Chondrocyte (in vitro differentiated cells): ENCODE results near the gene OGFOD1. TPM values are rescaled to one million over a fixed set of nuclear protein-coding genes. Genes with fewer than 3 reads are reported as not detected.

ENCODE experiments used
- DNase-seq: peaks from one replicate; pipeline ENCODE4 v3.0.0; 2021; ENCODE audit warnings: mixed read lengths, low spot score
- H3K27ac Mint-ChIP-seq: one replicate; pipeline ENCODE4 v1.8.0; 2021; ENCODE audit warnings: mild to moderate bottlenecking, moderate library complexity, mixed read lengths; ENCODE audit not compliant: unreplicated experiment
- H3K27me3 Mint-ChIP-seq: 2 replicates; pipeline ENCODE4 v1.8.0; 2021; ENCODE audit warnings: low read depth, mixed read lengths
- H3K36me3 Mint-ChIP-seq: 2 replicates; pipeline ENCODE4 v1.8.0; 2021; ENCODE audit warnings: low read depth, mixed read lengths
- H3K4me1 Mint-ChIP-seq: 2 replicates; pipeline ENCODE4 v1.8.0; 2021; ENCODE audit warnings: low read depth, mild to moderate bottlenecking, mixed read lengths
- H3K4me3 Mint-ChIP-seq: one replicate; pipeline ENCODE4 v1.8.0; 2021; ENCODE audit warnings: mild to moderate bottlenecking, moderate library complexity, mixed read lengths; ENCODE audit not compliant: unreplicated experiment
- H3K9me3 Mint-ChIP-seq: 2 replicates; pipeline ENCODE4 v1.8.0; 2021; ENCODE audit warnings: low read depth, mixed read lengths
- total RNA-seq: library from RNA; stranded (reverse); gene quantifications from 3 replicates; pipeline ENCODE4 v1.2.1, GENCODE V29; 2021
- TF ChIP-seq, protein P1 (sequence below): fragments of 200-600 bp; sonication (generic); IDR thresholded peaks from 2 replicates; pipeline ENCODE4 v1.5.0; 2021; ENCODE audit warnings: antibody characterized with exemption, mild to moderate bottlenecking, moderate library complexity

Gene OGFOD1
- total RNA-seq, 1 donor from 2014 or later: 62.6 TPM

DNA sequence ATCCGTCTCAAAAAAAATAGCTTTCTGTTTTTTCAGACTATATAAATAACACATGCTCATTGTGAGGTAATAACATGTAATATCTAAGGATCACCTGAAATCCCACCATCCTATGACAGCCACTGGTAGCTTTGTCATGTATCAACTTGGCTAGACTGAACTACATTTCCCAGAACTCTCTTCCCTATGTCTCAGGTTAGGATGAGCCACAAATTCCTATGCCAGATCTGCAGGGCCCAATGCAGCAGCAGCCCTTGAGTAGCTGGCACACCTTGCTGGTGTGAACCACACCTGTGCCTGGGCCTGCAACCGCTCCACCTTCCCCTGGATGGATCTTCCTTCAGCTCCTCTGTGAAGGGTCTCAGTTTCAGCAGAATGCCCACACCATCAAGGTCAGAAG, 28.1 kb downstream of the OGFOD1 start:
- Mint-ChIP-seq H3K36me3 (peaks cover 28% of the 10 kb centered on the region), H3K27me3 (no peaks in the 10 kb centered on the region), H3K4me3 (no peak overlapping the region), H3K9me3 (no peaks in the 10 kb centered on the region), H3K4me1 (peaks cover 50% of the 10 kb centered on the region), H3K27ac (peak overlapping the region; percentile 64)
- DNase-seq: no peak
- TF ChIP-seq, protein P1, sequence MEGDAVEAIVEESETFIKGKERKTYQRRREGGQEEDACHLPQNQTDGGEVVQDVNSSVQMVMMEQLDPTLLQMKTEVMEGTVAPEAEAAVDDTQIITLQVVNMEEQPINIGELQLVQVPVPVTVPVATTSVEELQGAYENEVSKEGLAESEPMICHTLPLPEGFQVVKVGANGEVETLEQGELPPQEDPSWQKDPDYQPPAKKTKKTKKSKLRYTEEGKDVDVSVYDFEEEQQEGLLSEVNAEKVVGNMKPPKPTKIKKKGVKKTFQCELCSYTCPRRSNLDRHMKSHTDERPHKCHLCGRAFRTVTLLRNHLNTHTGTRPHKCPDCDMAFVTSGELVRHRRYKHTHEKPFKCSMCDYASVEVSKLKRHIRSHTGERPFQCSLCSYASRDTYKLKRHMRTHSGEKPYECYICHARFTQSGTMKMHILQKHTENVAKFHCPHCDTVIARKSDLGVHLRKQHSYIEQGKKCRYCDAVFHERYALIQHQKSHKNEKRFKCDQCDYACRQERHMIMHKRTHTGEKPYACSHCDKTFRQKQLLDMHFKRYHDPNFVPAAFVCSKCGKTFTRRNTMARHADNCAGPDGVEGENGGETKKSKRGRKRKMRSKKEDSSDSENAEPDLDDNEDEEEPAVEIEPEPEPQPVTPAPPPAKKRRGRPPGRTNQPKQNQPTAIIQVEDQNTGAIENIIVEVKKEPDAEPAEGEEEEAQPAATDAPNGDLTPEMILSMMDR: no peak

DNA sequence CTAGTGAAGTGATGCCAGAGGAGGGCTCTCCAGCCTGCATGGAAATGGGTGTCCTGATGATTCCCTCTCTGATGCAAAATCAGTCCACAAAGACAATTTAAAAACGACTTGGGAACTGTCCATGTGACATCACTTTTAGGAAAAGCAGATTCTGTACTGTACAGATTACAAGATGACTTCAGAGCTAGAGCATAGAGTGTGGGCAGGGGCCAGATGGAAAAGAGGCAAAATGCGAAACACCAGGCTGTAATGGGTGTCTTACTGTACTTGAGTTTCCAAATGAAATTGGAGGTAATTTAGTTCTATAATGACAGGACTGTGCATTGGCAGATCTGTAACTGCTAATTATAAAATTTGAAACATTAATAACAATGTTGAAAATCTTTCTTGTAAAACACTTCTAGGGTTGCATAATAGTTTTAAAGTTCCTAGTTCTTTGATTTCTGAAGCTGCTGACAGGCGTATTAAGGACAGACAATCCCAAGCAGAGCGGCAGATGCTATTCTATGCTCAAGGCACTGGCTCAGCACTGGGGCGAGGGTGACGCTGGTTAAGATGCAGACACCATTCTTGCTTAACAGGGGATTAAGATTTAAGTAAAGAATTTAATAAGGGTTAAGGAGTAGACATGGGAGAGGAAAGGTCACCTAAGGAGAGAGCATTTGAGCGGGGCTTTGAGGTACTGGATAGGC, 29.6 kb downstream of the OGFOD1 start:
- H3K36me3 Mint-ChIP-seq: peaks cover 25% of the 10 kb centered on the region
- DNase-seq: no peak
- H3K9me3 Mint-ChIP-seq: no peaks in the 10 kb centered on the region
- TF ChIP-seq, protein P1: no peak
- H3K27me3 Mint-ChIP-seq: no peaks in the 10 kb centered on the region
- H3K4me3 Mint-ChIP-seq: no peak overlapping the region
- H3K27ac Mint-ChIP-seq: no peak overlapping the region
- peaks cover 50% of the 10 kb centered on the region for H3K4me1 Mint-ChIP-seq

DNA sequence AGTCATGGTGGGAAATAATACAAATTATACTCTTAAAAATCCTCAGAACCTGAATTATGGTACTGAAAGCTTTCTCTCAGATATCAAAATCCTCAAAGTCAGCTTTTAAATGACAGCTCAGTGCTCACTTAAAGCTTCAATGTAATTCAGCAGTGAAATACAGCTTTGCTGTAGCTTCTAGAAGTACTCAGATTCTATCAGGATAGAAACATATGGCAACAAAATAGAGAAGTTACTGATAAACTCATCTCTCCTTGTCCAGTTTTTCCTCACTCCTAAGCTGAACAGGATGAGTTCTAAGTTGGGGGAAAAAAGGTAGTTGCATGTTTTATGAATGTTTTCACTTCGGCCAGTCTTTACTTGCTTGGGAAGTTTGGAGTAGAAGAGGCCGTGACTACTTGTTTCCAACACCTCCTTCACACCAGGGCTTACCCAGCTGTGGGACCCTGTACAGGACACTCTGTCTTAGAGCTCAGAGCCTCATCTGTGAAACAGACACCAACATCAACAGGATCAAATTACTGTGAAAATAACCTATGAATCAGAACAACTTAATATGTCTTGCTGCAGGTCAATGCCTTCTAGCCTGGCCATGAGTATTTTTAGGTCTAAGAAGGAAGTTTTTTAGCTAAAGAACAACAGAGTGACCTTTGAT, 30.2 kb downstream of the OGFOD1 start:
- no peaks in the 10 kb centered on the region for H3K9me3 Mint-ChIP-seq
- no peaks in the 10 kb centered on the region for H3K27me3 Mint-ChIP-seq
- peak overlapping the region; percentile 72 for H3K27ac Mint-ChIP-seq
- no peak overlapping the region for H3K4me3 Mint-ChIP-seq
- peaks cover 22% of the 10 kb centered on the region for H3K36me3 Mint-ChIP-seq
- no peak for DNase-seq
- peaks cover 45% of the 10 kb centered on the region for H3K4me1 Mint-ChIP-seq
- TF ChIP-seq, protein P1: no peak

DNA sequence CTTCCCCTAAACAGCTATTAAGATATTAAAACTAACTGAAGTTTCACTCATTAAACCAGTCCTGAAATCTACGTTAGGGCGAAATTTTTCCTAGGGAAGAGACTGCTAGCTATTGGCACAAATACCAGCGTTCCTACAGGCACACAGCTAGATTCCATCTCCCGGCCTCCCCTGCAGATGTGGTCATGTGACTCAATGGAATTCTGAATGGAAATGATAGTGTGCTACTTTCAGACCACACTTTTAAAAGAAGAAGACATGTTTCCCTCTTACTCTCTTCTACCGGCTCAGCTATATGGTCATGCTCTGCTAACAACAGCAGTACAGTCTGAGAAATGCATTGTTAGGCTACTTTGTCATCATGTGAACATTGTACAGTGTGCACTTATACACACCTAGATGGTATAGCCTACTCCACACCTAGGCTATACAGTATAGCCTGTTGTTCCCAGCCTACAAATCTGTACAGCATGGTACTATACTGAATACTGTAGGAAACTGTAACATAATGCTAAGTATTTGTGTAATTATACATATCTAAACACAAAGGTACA, 31.4 kb downstream of the OGFOD1 start:
- Mint-ChIP-seq H3K36me3 (peaks cover 16% of the 10 kb centered on the region), H3K4me1 (peaks cover 34% of the 10 kb centered on the region), H3K4me3 (no peak overlapping the region), H3K27ac (no peak overlapping the region), H3K9me3 (no peaks in the 10 kb centered on the region), H3K27me3 (no peaks in the 10 kb centered on the region)
- no peak for DNase-seq
- TF ChIP-seq, protein P1: no peak

DNA sequence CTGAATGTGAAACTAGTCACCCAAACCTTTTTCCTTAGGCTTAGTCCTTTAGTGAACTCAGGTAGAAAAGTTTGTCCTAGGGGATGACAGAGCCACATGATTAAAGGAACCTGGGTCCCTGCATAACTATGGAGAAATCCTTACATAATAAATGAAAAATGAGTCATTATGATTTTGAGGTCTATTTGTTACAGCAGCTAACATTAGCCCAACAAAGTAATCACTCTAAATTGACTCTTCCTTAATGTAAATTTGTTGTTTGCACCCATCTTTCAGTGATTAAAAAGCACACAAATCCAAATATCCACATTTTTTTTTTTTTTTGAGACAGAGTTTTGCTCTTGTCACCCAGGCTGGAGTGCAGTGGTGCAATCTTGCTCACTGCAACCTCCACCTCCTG, 32.0 kb downstream of the OGFOD1 start:
- TF ChIP-seq, protein P1: no peak
- peaks cover 32% of the 10 kb centered on the region for H3K4me1 Mint-ChIP-seq
- no peaks in the 10 kb centered on the region for H3K27me3 Mint-ChIP-seq
- no peak overlapping the region for H3K27ac Mint-ChIP-seq
- no peak for DNase-seq
- no peaks in the 10 kb centered on the region for H3K9me3 Mint-ChIP-seq
- H3K36me3 Mint-ChIP-seq: peaks cover 16% of the 10 kb centered on the region
- H3K4me3 Mint-ChIP-seq: no peak overlapping the region
